Parathyroid adenoma (tissue), 2 donors: ENCODE results near the gene PPFIA2.

Source experiments
- H2AFZ ChIP-seq: fragments of 300-600 bp; sonication (generic); one replicate; pipeline ENCODE4 v1.7.0; 2017; ENCODE audit warnings: antibody characterized with exemption, mild to moderate bottlenecking
- H3K27ac ChIP-seq: fragments of 300-600 bp; sonication (generic); one replicate; pipeline ENCODE4 v1.7.0; 2017
- H3K27me3 ChIP-seq: fragments of 300-600 bp; sonication (generic); one replicate; pipeline ENCODE4 v1.7.0; 2017; ENCODE audit warnings: low read length; ENCODE audit not compliant: control insufficient read depth, insufficient read depth
- H3K36me3 ChIP-seq: fragments of 300-600 bp; sonication (generic); one replicate; pipeline ENCODE4 v1.7.0; 2017; ENCODE audit warnings: low read length; ENCODE audit not compliant: control insufficient read depth, insufficient read depth
- H3K4me1 ChIP-seq: fragments of 300-600 bp; sonication (generic); one replicate; pipeline ENCODE4 v1.7.0; 2017; ENCODE audit warnings: control low read depth
- H3K4me2 ChIP-seq: fragments of 300-600 bp; sonication (generic); one replicate; pipeline ENCODE4 v1.7.0; 2017; ENCODE audit warnings: low read length
- H3K4me3 ChIP-seq: fragments of 300-600 bp; sonication (generic); one replicate; pipeline ENCODE4 v1.7.0; 2017; ENCODE audit warnings: low read depth, low read length
- H3K79me2 ChIP-seq: fragments of 300-600 bp; sonication (generic); one replicate; pipeline ENCODE4 v1.7.0; 2017; ENCODE audit warnings: control low read depth
- H3K9ac ChIP-seq: fragments of 300-600 bp; sonication (generic); one replicate; pipeline ENCODE4 v1.7.0; 2017; ENCODE audit warnings: mild to moderate bottlenecking
- H3K9me3 ChIP-seq: fragments of 300-600 bp; sonication (generic); one replicate; pipeline ENCODE4 v1.7.0; 2017; ENCODE audit warnings: low read length; ENCODE audit not compliant: control insufficient read depth
- TF ChIP-seq, protein P1 (sequence below): fragments of 300-600 bp; sonication (generic); IDR thresholded peaks from one replicate; pipeline ENCODE4 v1.7.0; 2017; ENCODE audit warnings: antibody characterized with exemption, mild to moderate bottlenecking
- donor health status: primary hyperparathyroidism.

Gene PPFIA2

GRCh38 chr12:81539279-81539678 lies 219.9 kb downstream of the PPFIA2 start:
- TF ChIP-seq, protein P1, sequence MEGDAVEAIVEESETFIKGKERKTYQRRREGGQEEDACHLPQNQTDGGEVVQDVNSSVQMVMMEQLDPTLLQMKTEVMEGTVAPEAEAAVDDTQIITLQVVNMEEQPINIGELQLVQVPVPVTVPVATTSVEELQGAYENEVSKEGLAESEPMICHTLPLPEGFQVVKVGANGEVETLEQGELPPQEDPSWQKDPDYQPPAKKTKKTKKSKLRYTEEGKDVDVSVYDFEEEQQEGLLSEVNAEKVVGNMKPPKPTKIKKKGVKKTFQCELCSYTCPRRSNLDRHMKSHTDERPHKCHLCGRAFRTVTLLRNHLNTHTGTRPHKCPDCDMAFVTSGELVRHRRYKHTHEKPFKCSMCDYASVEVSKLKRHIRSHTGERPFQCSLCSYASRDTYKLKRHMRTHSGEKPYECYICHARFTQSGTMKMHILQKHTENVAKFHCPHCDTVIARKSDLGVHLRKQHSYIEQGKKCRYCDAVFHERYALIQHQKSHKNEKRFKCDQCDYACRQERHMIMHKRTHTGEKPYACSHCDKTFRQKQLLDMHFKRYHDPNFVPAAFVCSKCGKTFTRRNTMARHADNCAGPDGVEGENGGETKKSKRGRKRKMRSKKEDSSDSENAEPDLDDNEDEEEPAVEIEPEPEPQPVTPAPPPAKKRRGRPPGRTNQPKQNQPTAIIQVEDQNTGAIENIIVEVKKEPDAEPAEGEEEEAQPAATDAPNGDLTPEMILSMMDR, result no peak
- no peak overlapping the region for H3K4me3 ChIP-seq
- H3K27ac ChIP-seq, result no peak overlapping the region
- no peak overlapping the region for H3K9ac ChIP-seq
- no peak overlapping the region for H3K4me2 ChIP-seq
- no peaks in the 10 kb centered on the region for H3K4me1 ChIP-seq
- no peaks in the 10 kb centered on the region for H3K27me3 ChIP-seq
- H3K9me3 ChIP-seq, result no peaks in the 10 kb centered on the region
- no peaks in the 10 kb centered on the region for H3K36me3 ChIP-seq
- H3K79me2 ChIP-seq, result no peaks in the 10 kb centered on the region
- no peak overlapping the region for H2AFZ ChIP-seq

GRCh38 chr12:81533054-81533453 lies 226.1 kb downstream of the PPFIA2 start:
- Histone ChIP-seq H3K4me2 (no peak overlapping the region), H2AFZ (no peak overlapping the region), H3K4me1 (no peaks in the 10 kb centered on the region), H3K9me3 (no peaks in the 10 kb centered on the region), H3K36me3 (no peaks in the 10 kb centered on the region), H3K27ac (no peak overlapping the region), H3K4me3 (no peak overlapping the region), H3K27me3 (no peaks in the 10 kb centered on the region), H3K79me2 (no peaks in the 10 kb centered on the region), H3K9ac (no peak overlapping the region)
- TF ChIP-seq, protein P1, result no peak

DNA sequence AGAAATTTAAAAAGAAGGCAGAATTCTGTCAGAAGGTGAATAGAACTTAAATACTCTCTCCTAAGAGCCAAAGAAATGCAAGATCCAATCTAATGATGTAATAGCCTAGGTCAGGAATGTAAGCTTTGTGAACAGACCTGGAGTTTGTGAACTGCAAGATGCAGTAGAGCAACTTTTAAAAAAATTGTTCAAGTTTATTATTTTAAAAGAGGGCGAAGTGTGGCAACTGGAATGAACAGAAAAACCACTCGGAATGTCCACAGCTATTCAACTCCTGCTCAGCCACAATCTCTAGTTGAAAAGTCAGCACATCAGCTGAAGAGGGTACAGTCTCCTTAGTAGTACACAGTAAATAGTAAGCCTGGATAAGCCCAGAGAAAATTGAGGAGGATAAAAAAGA lies 228.8 kb downstream of the PPFIA2 start:
- no peak overlapping the region for H3K4me3 ChIP-seq
- no peaks in the 10 kb centered on the region for H3K36me3 ChIP-seq
- TF ChIP-seq, protein P1, result no peak
- H3K79me2 ChIP-seq, result no peaks in the 10 kb centered on the region
- H3K9me3 ChIP-seq, result no peaks in the 10 kb centered on the region
- H3K4me1 ChIP-seq, result no peaks in the 10 kb centered on the region
- no peak overlapping the region for H3K27ac ChIP-seq
- H3K4me2 ChIP-seq, result no peak overlapping the region
- no peak overlapping the region for H3K9ac ChIP-seq
- H3K27me3 ChIP-seq, result no peaks in the 10 kb centered on the region
- no peak overlapping the region for H2AFZ ChIP-seq

- TF ChIP-seq, protein P1, result no peak
- H3K27me3 ChIP-seq, result no peaks in the 10 kb centered on the region
- no peak overlapping the region for H3K27ac ChIP-seq
- H3K9me3 ChIP-seq, result no peaks in the 10 kb centered on the region
- no peak overlapping the region for H3K9ac ChIP-seq
- H3K4me3 ChIP-seq, result no peak overlapping the region
- H3K4me1 ChIP-seq, result no peaks in the 10 kb centered on the region
- no peaks in the 10 kb centered on the region for H3K79me2 ChIP-seq
- no peaks in the 10 kb centered on the region for H3K36me3 ChIP-seq
- H2AFZ ChIP-seq, result no peak overlapping the region
- H3K4me2 ChIP-seq, result peak overlapping the region; percentile 28
Observed at GRCh38 chr12:81520064-81520945, 238.8 kb downstream of the PPFIA2 start.

DNA sequence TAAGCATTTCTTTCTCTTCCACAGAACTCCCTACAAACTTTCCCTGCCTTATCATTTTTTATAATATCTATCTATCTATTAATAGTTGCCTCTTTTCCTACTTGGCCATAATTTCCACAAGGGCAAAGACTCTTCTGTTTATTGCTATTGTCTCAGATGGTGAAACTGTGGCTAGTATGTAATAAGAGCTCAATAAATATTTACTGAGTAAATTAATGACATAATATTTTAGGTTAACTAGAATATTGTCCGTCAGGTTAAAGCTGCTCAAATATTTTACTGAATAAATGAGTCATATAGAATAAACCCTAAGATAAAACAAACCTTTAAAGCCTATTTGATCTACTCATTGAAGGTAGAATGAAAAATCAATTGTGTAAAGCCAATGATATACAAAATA lies 240.5 kb downstream of the PPFIA2 start:
- H2AFZ ChIP-seq, result no peak overlapping the region
- no peak overlapping the region for H3K4me3 ChIP-seq
- H3K9me3 ChIP-seq, result no peaks in the 10 kb centered on the region
- H3K36me3 ChIP-seq, result no peaks in the 10 kb centered on the region
- no peaks in the 10 kb centered on the region for H3K27me3 ChIP-seq
- TF ChIP-seq, protein P1, result no peak
- H3K4me1 ChIP-seq, result no peaks in the 10 kb centered on the region
- H3K4me2 ChIP-seq, result no peak overlapping the region
- H3K9ac ChIP-seq, result no peak overlapping the region
- H3K79me2 ChIP-seq, result no peaks in the 10 kb centered on the region
- no peak overlapping the region for H3K27ac ChIP-seq
